ENCODE data around the gene PCNX1. TPM values are rescaled to one million over a fixed set of nuclear protein-coding genes. Genes with fewer than 3 reads are reported as not detected.
A peak's percentile ranks its signal among the peaks of the same experiment; 100 is the strongest.

The PCNX1 gene
- total and polyA plus RNA-seq, 2 donors (not counting 1 experiment from before 2014, with no cell fraction given), result 35.7 to 69.4 TPM

DNA sequence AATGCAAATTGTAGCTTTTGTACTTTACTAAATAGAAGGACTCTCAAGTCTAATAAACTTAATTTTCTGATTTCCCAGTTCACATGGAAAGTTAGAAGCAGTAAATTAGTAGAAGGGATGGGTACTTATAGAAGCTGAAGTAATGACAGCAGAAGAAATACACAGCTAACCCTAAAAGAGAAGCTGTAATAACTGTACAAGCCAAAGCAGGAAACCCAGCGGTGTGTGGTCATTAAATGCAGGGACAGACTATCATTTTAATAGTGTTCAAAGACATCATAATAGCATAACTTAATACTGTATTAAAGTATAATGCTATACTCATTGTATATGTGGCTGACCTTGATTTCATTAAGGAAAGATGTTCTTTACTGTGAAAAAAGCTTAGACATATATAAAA lies 74.9 kb downstream of the PCNX1 start:
- TF ChIP-seq, protein P1, sequence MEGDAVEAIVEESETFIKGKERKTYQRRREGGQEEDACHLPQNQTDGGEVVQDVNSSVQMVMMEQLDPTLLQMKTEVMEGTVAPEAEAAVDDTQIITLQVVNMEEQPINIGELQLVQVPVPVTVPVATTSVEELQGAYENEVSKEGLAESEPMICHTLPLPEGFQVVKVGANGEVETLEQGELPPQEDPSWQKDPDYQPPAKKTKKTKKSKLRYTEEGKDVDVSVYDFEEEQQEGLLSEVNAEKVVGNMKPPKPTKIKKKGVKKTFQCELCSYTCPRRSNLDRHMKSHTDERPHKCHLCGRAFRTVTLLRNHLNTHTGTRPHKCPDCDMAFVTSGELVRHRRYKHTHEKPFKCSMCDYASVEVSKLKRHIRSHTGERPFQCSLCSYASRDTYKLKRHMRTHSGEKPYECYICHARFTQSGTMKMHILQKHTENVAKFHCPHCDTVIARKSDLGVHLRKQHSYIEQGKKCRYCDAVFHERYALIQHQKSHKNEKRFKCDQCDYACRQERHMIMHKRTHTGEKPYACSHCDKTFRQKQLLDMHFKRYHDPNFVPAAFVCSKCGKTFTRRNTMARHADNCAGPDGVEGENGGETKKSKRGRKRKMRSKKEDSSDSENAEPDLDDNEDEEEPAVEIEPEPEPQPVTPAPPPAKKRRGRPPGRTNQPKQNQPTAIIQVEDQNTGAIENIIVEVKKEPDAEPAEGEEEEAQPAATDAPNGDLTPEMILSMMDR (conservative IDR thresholded peaks at IDR 0.05 in 1 of 2, IDR thresholded peaks at IDR 0.05 in 1 of 2; ENCODE audit: low read depth in 1 of 2, low read length in 2 of 2), result no peak
- no peak for TF ChIP-seq EZH2 (IDR thresholded peaks at IDR 0.05; ENCODE audit: low read length, missing control alignments)
- H3K27me3 ChIP-seq (ENCODE audit: control insufficient read depth, insufficient read depth, low read length), result no peaks in the 10 kb centered on the region
- no peak overlapping the region for H3K27ac ChIP-seq (ENCODE audit: insufficient read depth, low read length)
- peaks cover 2% of the 10 kb centered on the region for H3K4me1 ChIP-seq (ENCODE audit: control insufficient read depth, extremely low read depth, insufficient read depth, low read length)
- H3K9me3 ChIP-seq (ENCODE audit: control insufficient read depth, insufficient read depth, low read depth, low read length), result no peaks in the 10 kb centered on the region
- H3K9ac ChIP-seq (ENCODE audit: insufficient read depth, low read length), result no peak overlapping the region
- peaks cover 2% of the 10 kb centered on the region for H3K36me3 ChIP-seq (ENCODE audit: control insufficient read depth, insufficient read depth, low read length)
- no peaks in the 10 kb centered on the region for H4K20me1 ChIP-seq (ENCODE audit: control insufficient read depth, extremely low read depth, insufficient read depth, low read length)
- H2AFZ ChIP-seq (ENCODE audit: low read length), result no peak overlapping the region
- peaks cover 8% of the 10 kb centered on the region for H3K79me2 ChIP-seq (ENCODE audit: control insufficient read depth, insufficient read depth, low read length)
- H3K4me2 ChIP-seq (ENCODE audit: extremely low read depth, insufficient read depth, low read length), result no peak overlapping the region
- H3K4me3 ChIP-seq (replicated peaks in 1 of 4; ENCODE audit: control extremely low read depth in 1 of 4, insufficient read depth in 1 of 4, low read depth in 3 of 4, low read length in 4 of 4), result no peak overlapping the region
- DNase-seq (ENCODE audit: low read depth in 2 of 2), result no peak

GRCh38 chr14:70987041-70987440 lies 79.8 kb downstream of the PCNX1 start:
- no peak overlapping the region for H3K9ac ChIP-seq (ENCODE audit: insufficient read depth, low read length)
- no peak overlapping the region for H3K27ac ChIP-seq (ENCODE audit: insufficient read depth, low read length)
- H3K27me3 ChIP-seq (ENCODE audit: control insufficient read depth, insufficient read depth, low read length), result no peaks in the 10 kb centered on the region
- no peak overlapping the region for H3K4me2 ChIP-seq (ENCODE audit: extremely low read depth, insufficient read depth, low read length)
- TF ChIP-seq, protein P1 (conservative IDR thresholded peaks at IDR 0.05 in 1 of 2, IDR thresholded peaks at IDR 0.05 in 1 of 2; ENCODE audit: low read depth in 1 of 2, low read length in 2 of 2), result no peak
- no peak for TF ChIP-seq EZH2 (IDR thresholded peaks at IDR 0.05; ENCODE audit: low read length, missing control alignments)
- H4K20me1 ChIP-seq (ENCODE audit: control insufficient read depth, extremely low read depth, insufficient read depth, low read length), result no peaks in the 10 kb centered on the region
- H3K36me3 ChIP-seq (ENCODE audit: control insufficient read depth, insufficient read depth, low read length), result no peaks in the 10 kb centered on the region
- H3K79me2 ChIP-seq (ENCODE audit: control insufficient read depth, insufficient read depth, low read length), result peaks cover 5% of the 10 kb centered on the region
- peaks cover 2% of the 10 kb centered on the region for H3K4me1 ChIP-seq (ENCODE audit: control insufficient read depth, extremely low read depth, insufficient read depth, low read length)
- H2AFZ ChIP-seq (ENCODE audit: low read length), result no peak overlapping the region
- no peak overlapping the region for H3K4me3 ChIP-seq (replicated peaks in 1 of 4; ENCODE audit: control extremely low read depth in 1 of 4, insufficient read depth in 1 of 4, low read depth in 3 of 4, low read length in 4 of 4)
- peak in 1 of 2 donors; percentile 67 for DNase-seq (ENCODE audit: low read depth in 2 of 2)
- H3K9me3 ChIP-seq (ENCODE audit: control insufficient read depth, insufficient read depth, low read depth, low read length), result no peaks in the 10 kb centered on the region

GRCh38 chr14:70988452-70988851 lies 81.2 kb downstream of the PCNX1 start:
- H3K27ac ChIP-seq (ENCODE audit: insufficient read depth, low read length), result no peak overlapping the region
- H3K4me2 ChIP-seq (ENCODE audit: extremely low read depth, insufficient read depth, low read length), result no peak overlapping the region
- no peak for TF ChIP-seq EZH2 (IDR thresholded peaks at IDR 0.05; ENCODE audit: low read length, missing control alignments)
- no peaks in the 10 kb centered on the region for H3K36me3 ChIP-seq (ENCODE audit: control insufficient read depth, insufficient read depth, low read length)
- peak in 1 of 2 donors; percentile 28 for DNase-seq (ENCODE audit: low read depth in 2 of 2)
- no peaks in the 10 kb centered on the region for H3K9me3 ChIP-seq (ENCODE audit: control insufficient read depth, insufficient read depth, low read depth, low read length)
- H3K27me3 ChIP-seq (ENCODE audit: control insufficient read depth, insufficient read depth, low read length), result no peaks in the 10 kb centered on the region
- H3K4me1 ChIP-seq (ENCODE audit: control insufficient read depth, extremely low read depth, insufficient read depth, low read length), result no peaks in the 10 kb centered on the region
- H2AFZ ChIP-seq (ENCODE audit: low read length), result no peak overlapping the region
- no peak overlapping the region for H3K4me3 ChIP-seq (replicated peaks in 1 of 4; ENCODE audit: control extremely low read depth in 1 of 4, insufficient read depth in 1 of 4, low read depth in 3 of 4, low read length in 4 of 4)
- H3K79me2 ChIP-seq (ENCODE audit: control insufficient read depth, insufficient read depth, low read length), result no peaks in the 10 kb centered on the region
- no peak overlapping the region for H3K9ac ChIP-seq (ENCODE audit: insufficient read depth, low read length)
- no peaks in the 10 kb centered on the region for H4K20me1 ChIP-seq (ENCODE audit: control insufficient read depth, extremely low read depth, insufficient read depth, low read length)
